GM12872 (cell line): ENCODE measurements around the gene CD34.

Experiments used
- TF ChIP-seq, protein P1 (sequence below): IDR thresholded peaks from 3 replicates; pipeline ENCODE4 v1.5.1; 2011; ENCODE audit warnings: low read depth, mild to moderate bottlenecking, low read length, moderate library complexity; ENCODE audit not compliant: insufficient read depth

CD34 gene

GRCh38 chr1:207849016-207849415 is 61.9 kb downstream of the CD34 start:
- TF ChIP-seq, protein P1, sequence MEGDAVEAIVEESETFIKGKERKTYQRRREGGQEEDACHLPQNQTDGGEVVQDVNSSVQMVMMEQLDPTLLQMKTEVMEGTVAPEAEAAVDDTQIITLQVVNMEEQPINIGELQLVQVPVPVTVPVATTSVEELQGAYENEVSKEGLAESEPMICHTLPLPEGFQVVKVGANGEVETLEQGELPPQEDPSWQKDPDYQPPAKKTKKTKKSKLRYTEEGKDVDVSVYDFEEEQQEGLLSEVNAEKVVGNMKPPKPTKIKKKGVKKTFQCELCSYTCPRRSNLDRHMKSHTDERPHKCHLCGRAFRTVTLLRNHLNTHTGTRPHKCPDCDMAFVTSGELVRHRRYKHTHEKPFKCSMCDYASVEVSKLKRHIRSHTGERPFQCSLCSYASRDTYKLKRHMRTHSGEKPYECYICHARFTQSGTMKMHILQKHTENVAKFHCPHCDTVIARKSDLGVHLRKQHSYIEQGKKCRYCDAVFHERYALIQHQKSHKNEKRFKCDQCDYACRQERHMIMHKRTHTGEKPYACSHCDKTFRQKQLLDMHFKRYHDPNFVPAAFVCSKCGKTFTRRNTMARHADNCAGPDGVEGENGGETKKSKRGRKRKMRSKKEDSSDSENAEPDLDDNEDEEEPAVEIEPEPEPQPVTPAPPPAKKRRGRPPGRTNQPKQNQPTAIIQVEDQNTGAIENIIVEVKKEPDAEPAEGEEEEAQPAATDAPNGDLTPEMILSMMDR = no peak

DNA sequence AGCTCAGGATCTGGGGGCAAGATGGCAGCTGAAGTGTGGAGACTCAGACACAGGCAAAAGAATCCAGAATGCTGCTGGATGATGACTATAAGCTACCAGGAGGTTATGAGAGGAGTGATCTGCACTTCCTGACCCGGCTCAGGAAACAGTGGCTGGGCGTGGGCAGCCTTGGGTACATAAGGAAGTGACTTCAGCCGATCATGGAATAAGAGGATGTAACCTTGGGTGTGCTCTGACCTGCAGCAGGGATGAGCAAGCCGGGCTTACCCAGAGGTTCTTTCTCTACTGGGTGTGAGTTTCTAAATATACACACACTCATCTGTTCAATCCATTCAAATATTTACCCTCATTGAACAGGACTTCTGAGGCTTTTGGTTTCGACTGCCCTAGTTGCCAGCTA is 62.7 kb downstream of the CD34 start:
- TF ChIP-seq, protein P1 = no peak

DNA sequence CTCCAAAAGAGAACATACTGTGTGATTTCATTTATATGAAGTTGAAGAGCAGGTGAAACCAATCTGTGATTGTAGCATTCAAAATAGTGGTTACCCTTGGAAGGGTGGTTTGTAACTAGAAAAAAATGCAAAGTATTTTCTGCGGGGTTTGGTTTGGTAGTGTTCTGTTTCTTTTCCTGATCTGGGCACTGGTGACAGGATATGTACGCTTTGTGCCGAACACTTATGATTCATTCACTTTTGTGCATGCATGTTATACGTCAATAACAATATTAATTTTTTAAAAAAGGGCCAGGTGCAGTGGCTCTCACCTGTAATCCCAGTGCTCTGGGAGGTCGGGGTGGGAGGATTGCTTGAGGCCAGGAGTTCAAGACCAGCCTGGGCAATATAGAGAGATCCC is 63.8 kb downstream of the CD34 start:
- TF ChIP-seq, protein P1 = no peak

- TF ChIP-seq, protein P1 = no peak
Observed at GRCh38 chr1:207845109-207845508, 65.8 kb downstream of the CD34 start.

- TF ChIP-seq, protein P1 = no peak
Observed at GRCh38 chr1:207844371-207844770, 66.6 kb downstream of the CD34 start.

DNA sequence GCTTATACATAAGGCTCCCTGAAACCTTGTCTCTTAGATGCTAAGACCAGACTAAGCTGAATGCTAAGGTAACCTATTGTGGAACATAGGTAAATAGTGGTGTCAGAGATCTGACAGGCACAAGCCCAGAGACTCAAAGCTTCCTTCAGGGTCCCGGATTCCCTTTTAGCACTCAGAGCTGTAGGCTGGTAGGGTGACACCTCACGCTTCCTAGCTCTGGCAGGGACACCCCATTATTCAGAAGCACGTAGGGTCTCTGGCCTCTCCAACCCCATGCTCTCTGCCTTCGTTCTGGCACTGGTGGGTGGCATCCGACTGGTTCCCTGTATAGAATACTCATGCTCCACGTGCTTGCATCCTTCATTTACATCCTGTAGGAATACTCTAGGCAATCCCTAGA is 68.4 kb downstream of the CD34 start:
- TF ChIP-seq, protein P1 = no peak

DNA sequence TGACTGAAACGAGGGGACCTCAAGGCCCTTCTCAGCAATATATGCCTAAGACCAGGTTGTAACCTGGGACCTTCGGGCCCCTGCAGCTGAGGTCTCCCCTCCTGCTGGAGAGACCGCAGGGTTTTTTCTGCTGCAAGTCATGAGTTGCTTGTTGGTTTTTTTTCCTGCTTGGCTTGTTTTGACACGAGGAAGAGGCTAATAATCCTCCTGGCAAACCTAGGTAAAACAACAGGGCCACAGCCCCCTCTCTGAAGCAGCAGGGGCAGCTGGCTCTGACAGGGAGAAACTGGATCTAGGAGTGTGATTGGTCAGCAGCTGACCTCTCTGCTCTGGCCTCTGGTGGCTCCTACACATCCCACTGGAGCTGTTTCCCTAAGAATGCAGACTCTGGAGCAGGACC is 69.0 kb downstream of the CD34 start:
- TF ChIP-seq, protein P1 = no peak

- TF ChIP-seq, protein P1 = no peak
Observed at GRCh38 chr1:207841293-207841692, 69.6 kb downstream of the CD34 start.
